ENCODE measurements around the gene IRF6.

GRCh38 chr1:209805341-209805781, 581 bp downstream of the IRF6 start:
- TF ChIP-seq RAD21 (IDR thresholded peaks at IDR 0.05; ENCODE audit: low read length), result no peak
- TF ChIP-seq, protein P1, sequence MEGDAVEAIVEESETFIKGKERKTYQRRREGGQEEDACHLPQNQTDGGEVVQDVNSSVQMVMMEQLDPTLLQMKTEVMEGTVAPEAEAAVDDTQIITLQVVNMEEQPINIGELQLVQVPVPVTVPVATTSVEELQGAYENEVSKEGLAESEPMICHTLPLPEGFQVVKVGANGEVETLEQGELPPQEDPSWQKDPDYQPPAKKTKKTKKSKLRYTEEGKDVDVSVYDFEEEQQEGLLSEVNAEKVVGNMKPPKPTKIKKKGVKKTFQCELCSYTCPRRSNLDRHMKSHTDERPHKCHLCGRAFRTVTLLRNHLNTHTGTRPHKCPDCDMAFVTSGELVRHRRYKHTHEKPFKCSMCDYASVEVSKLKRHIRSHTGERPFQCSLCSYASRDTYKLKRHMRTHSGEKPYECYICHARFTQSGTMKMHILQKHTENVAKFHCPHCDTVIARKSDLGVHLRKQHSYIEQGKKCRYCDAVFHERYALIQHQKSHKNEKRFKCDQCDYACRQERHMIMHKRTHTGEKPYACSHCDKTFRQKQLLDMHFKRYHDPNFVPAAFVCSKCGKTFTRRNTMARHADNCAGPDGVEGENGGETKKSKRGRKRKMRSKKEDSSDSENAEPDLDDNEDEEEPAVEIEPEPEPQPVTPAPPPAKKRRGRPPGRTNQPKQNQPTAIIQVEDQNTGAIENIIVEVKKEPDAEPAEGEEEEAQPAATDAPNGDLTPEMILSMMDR (IDR thresholded peaks at IDR 0.05), result no peak
- no peak for TF ChIP-seq POLR2AphosphoS5 (IDR thresholded peaks at IDR 0.05; ENCODE audit: low read depth, low read length)
- no peak for TF ChIP-seq MAX (IDR thresholded peaks at IDR 0.05; ENCODE audit: low read depth)
- TF ChIP-seq NRF1 (IDR thresholded peaks at IDR 0.05; ENCODE audit: low read depth, low read length), result no peak
- TF ChIP-seq, protein P2, sequence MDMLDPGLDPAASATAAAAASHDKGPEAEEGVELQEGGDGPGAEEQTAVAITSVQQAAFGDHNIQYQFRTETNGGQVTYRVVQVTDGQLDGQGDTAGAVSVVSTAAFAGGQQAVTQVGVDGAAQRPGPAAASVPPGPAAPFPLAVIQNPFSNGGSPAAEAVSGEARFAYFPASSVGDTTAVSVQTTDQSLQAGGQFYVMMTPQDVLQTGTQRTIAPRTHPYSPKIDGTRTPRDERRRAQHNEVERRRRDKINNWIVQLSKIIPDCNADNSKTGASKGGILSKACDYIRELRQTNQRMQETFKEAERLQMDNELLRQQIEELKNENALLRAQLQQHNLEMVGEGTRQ (IDR thresholded peaks at IDR 0.05; ENCODE audit: borderline replicate concordance, low read depth, low read length), result no peak
- no peak for TF ChIP-seq SMC3 (IDR thresholded peaks at IDR 0.05; ENCODE audit: low read depth, low read length)
